LoVo (cell line): Measurements from ENCODE around the gene UHRF2.
"Not testable (repeated sequence)": the region's sequence is repeated elsewhere in the genome, so short reads cannot be mapped to it uniquely, and the experiment has no call there.

ENCODE experiments used
- DNase-seq: peaks from one replicate; pipeline ENCODE4 v3.0.0-alpha.2; 2016; ENCODE audit warnings: low spot score

The UHRF2 gene

GRCh38 chr9:6412487-6413364 is at the start of gene UHRF2:
UHRF2 (plus strand) TSS chr9:6413199; CDS start chr9:6413491, 292 bp downstream.
- peak; percentile 96 for DNase-seq

GRCh38 chr9:6367128-6367890 is 45.7 kb upstream of the UHRF2 start:
- DNase-seq: no peak

- no peak for DNase-seq
Measured at GRCh38 chr9:6368831-6369230, 44.2 kb upstream of the UHRF2 start.

GRCh38 chr9:6381477-6382012 is 31.5 kb upstream of the UHRF2 start:
- not testable (repeated sequence) for DNase-seq

- no peak for DNase-seq
Measured at GRCh38 chr9:6382681-6383080, 30.3 kb upstream of the UHRF2 start.

GRCh38 chr9:6383551-6384225 is 29.3 kb upstream of the UHRF2 start:
- DNase-seq: no peak

GRCh38 chr9:6384732-6385131 is 28.3 kb upstream of the UHRF2 start:
- DNase-seq: no peak

GRCh38 chr9:6399071-6399470 is 13.9 kb upstream of the UHRF2 start:
- no peak for DNase-seq

- DNase-seq: no peak
Measured at GRCh38 chr9:6405371-6405770, 7.6 kb upstream of the UHRF2 start.

GRCh38 chr9:6407778-6408177 is 5.2 kb upstream of the UHRF2 start:
- no peak for DNase-seq

- DNase-seq: no peak
Measured at GRCh38 chr9:6408320-6408719, 4.7 kb upstream of the UHRF2 start.

- DNase-seq: no peak
Measured at GRCh38 chr9:6409811-6410210, 3.2 kb upstream of the UHRF2 start.

- DNase-seq: no peak
Measured at GRCh38 chr9:6410633-6411032, 2.4 kb upstream of the UHRF2 start.

GRCh38 chr9:6413365-6414246 is 607 bp downstream of the UHRF2 start:
- peak; percentile 18 for DNase-seq

GRCh38 chr9:6414247-6414641 is 1.2 kb downstream of the UHRF2 start:
- DNase-seq: peak; percentile 42

- no peak for DNase-seq
Measured at GRCh38 chr9:6415266-6415665, 2.3 kb downstream of the UHRF2 start.

- no peak for DNase-seq
Measured at GRCh38 chr9:6417186-6417585, 4.2 kb downstream of the UHRF2 start.

- no peak for DNase-seq
Measured at GRCh38 chr9:6418764-6419163, 5.8 kb downstream of the UHRF2 start.

- no peak for DNase-seq
Measured at GRCh38 chr9:6424940-6425339, 11.9 kb downstream of the UHRF2 start.

GRCh38 chr9:6426117-6426516 is 13.1 kb downstream of the UHRF2 start:
- no peak for DNase-seq
